Tibial artery (tissue), 4 donors: ENCODE data around the gene DAZAP2.

Experiments
- DNase-seq, 2 donors: peaks; one replicate each; pipeline ENCODE4 v3.0.0-alpha.2; 2019
- H3K27ac ChIP-seq, 2 donors: fragments of 200-600 bp; sonication (generic) in 1 of 2; 1 replicate in 1 of 2; 2 replicates in 1 of 2; pipeline ENCODE4 v1.5.1; 2018 to 2019; ENCODE audit warnings: mild to moderate bottlenecking in 1 of 2
- H3K27me3 ChIP-seq, 2 donors: fragments of 200-600 bp; sonication (generic) in 1 of 2; one replicate each; pipeline versions ENCODE4 v1.5.1 to v1.6.0; 2016 to 2019
- H3K36me3 ChIP-seq, 3 donors: fragments of 200-600 bp; sonication (generic) in 2 of 3; one replicate each; pipeline ENCODE4 v1.5.1; 2016 to 2019; ENCODE audit warnings: mild to moderate bottlenecking in 2 of 3
- H3K4me1 ChIP-seq, 4 donors: fragments of 200-600 bp; sonication (generic) in 2 of 4; 1 replicate in 3 of 4; 2 replicates in 1 of 4; pipeline ENCODE4 v1.5.1; 2016 to 2019
- H3K4me3 ChIP-seq, 2 donors: fragments of 200-600 bp; sonication (generic) in 1 of 2; 1 replicate in 1 of 2; 2 replicates in 1 of 2; pipeline ENCODE4 v1.5.1; 2018 to 2019; ENCODE audit warnings: mild to moderate bottlenecking in 2 of 2
- H3K9me3 ChIP-seq, 3 donors: fragments of 200-600 bp; sonication (generic) in 1 of 3; one replicate each; pipeline ENCODE4 v1.5.1; 2016 to 2019
- intact Hi-C: fragments of 100-400 bp; cut with DNase I; formaldehyde crosslinking; loops from one replicate; pipeline ENCODE4 v1.15.0; 2023; ENCODE audit warnings: low total_unique reads
- TF ChIP-seq, protein P1 (sequence below), 2 experiments: fragments of 200-600 bp in 1 of 2; fragments of 450-650 bp in 1 of 2; IDR thresholded peaks; one replicate each; pipeline ENCODE4 v1.5.1; 2017 to 2019; ENCODE audit warnings: antibody characterized with exemption in 2 of 2, mild to moderate bottlenecking in 1 of 2, moderate library complexity in 1 of 2

Gene DAZAP2, protein sequence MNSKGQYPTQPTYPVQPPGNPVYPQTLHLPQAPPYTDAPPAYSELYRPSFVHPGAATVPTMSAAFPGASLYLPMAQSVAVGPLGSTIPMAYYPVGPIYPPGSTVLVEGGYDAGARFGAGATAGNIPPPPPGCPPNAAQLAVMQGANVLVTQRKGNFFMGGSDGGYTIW

DNA sequence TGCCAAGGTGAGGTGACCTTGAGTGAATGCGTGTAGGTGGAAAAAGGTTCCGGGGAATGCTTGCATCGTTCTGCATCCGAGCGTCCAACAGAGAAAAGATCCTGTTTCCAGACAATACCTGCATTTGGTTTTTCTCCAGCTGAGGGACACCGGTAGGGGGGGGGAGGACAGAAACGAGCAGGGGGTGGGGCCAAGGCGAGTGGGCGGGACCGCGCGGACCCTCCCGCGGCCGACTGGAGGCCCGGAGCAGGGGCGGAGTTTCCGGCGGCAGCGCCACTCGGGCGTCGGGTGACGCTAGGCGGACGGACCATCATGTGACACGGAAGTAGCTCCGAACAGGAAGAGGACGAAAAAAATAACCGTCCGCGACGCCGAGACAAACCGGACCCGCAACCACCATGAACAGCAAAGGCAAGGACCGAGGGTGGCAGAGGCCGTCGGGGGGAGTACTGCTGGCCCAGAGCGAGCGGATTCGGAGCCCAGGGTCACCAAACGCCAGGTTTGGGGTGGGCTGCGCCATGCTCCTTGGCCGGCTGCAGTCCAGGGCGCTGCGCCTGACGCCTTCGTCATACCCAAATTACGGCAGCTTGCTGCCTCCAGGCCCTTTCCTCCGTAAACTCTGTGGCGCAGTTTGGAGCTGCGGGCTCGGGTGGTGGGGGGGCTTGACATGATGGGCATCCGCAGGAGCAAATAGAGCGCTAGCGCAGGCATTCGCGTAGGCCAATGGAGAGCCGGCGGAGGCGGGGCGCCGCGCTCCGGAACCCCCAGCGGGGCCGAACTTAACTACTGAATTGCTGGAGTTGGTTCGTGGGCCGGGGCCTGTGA, at the start of gene DAZAP2:
DAZAP2 (plus strand) TSS at position 317 of the 825 bp plus-strand sequence; CDS start at position 399, 82 bp downstream.
- Histone ChIP-seq H3K4me1 (peaks cover 0 to 34% (median 22%) of the 10 kb centered on the region in 4 donors), H3K36me3 (peaks cover 31 to 37% (median 36%) of the 10 kb centered on the region in 3 donors), H3K27ac (peak within 1 kb of the TSS; percentile 95 to 99), H3K9me3 (no peaks in the 10 kb centered on the region), H3K27me3 (no peaks in the 10 kb centered on the region), H3K4me3 (peak within 1 kb of the TSS; percentile 76 to 78)
- intact Hi-C loops = no loop called here
- DNase-seq = peak; percentile 94 to 98
- TF ChIP-seq, protein P1, sequence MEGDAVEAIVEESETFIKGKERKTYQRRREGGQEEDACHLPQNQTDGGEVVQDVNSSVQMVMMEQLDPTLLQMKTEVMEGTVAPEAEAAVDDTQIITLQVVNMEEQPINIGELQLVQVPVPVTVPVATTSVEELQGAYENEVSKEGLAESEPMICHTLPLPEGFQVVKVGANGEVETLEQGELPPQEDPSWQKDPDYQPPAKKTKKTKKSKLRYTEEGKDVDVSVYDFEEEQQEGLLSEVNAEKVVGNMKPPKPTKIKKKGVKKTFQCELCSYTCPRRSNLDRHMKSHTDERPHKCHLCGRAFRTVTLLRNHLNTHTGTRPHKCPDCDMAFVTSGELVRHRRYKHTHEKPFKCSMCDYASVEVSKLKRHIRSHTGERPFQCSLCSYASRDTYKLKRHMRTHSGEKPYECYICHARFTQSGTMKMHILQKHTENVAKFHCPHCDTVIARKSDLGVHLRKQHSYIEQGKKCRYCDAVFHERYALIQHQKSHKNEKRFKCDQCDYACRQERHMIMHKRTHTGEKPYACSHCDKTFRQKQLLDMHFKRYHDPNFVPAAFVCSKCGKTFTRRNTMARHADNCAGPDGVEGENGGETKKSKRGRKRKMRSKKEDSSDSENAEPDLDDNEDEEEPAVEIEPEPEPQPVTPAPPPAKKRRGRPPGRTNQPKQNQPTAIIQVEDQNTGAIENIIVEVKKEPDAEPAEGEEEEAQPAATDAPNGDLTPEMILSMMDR (IDR thresholded peaks at IDR 0.05) = peak; percentile 19 to 27

DNA sequence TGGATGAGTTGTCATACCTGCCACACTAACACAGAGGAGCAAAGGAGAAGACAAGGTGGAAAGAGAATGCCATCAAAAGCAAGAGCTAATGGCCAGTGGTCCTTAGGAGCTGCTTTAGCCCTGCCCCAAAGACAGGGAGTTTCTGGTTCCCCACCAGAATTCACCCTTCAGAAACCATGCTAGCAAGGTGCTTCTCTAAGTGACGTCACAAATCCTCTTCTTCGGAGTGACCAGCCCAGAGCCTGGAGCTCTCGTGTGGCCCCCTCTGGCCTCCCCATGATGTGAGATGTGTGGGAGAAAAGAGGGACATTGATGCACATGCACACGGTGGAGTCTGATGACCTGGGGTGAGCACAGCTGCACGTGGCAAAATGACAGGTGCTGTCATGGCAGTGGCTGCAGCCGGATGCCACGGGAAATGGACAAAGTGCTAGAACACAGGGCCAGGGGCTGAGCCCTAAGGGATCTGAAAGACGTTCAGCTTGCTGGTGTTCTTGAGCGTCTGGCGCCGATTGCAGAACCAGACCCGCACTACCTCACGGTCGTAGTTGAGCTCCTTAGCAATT, 48.8 kb upstream of the DAZAP2 start:
- intact Hi-C loops = no loop called here
- Histone ChIP-seq H3K4me3 (no peak overlapping the region), H3K27ac (no peak overlapping the region), H3K4me1 (no peaks in the 10 kb centered on the region), H3K9me3 (no peaks in the 10 kb centered on the region), H3K27me3 (no peaks in the 10 kb centered on the region), H3K36me3 (peaks cover 29 to 55% (median 31%) of the 10 kb centered on the region in 3 donors)
- DNase-seq = no peak
- TF ChIP-seq, protein P1 (IDR thresholded peaks at IDR 0.05) = no peak

DNA sequence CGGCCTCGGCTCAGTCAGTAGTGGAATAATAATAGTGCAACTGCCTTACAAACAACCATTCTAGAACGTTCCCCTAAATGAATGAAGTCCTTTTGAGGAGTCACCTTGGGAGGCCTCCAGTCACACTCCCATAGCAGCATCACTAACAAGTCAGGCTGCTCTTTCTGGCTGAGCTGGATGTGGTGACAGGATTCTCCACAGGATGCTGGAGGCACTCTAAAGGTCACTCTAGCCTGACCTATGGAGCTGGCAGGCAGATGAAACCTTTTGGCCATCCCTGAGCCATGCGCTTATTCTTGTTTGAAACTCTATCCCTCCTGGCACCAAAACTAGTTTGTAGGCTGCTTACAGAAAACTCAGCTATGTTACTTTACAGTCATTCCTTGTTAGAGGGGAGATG, 47.8 kb upstream of the DAZAP2 start:
- H3K36me3 ChIP-seq = peaks cover 29 to 59% (median 32%) of the 10 kb centered on the region in 3 donors
- TF ChIP-seq, protein P1 (IDR thresholded peaks at IDR 0.05) = no peak
- H3K27me3 ChIP-seq = no peaks in the 10 kb centered on the region
- DNase-seq = no peak
- H3K9me3 ChIP-seq = no peaks in the 10 kb centered on the region
- no peaks in the 10 kb centered on the region for H3K4me1 ChIP-seq
- intact Hi-C loops = no loop called here
- no peak overlapping the region for H3K4me3 ChIP-seq
- H3K27ac ChIP-seq = no peak overlapping the region

DNA sequence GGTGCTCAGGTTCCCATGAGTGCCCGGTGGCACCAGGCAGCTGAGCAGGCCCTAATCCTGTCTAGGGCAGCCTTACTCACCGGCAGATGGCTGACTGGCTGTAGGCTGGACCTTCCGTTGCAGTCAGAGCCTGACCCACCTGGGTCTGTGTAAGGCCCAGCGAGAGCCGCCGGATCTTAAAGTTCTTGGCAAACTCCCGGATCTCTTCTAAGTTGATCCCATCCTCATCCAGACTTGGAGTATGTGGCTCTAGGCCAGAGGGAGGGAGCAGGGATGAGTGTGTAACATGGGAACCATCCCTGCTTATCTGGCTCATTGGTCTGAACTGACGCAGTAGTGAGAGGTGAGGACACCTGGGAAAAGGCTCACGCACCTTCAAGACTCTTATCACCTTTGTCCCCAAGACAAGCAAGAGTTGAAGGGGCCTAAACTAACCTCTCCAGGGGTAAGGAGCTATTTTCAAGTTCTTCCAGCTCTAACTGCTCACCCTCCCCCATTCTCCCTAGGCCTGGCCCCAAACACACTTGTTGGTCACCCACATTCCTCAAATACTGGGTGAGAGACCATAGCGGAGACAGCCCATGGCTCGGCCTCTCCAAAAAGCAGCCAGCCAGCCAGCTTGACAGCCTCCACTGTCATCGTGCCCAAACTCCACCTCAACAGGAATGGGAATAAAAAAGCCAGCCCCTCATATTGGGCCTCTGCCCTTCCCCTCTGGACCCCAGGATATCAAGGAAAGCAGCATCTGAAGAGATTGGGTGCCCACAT, 46.9 kb upstream of the DAZAP2 start:
- Histone ChIP-seq H3K27me3 (no peaks in the 10 kb centered on the region), H3K36me3 (peaks cover 29 to 61% (median 38%) of the 10 kb centered on the region in 3 donors), H3K9me3 (no peaks in the 10 kb centered on the region), H3K4me3 (no peak overlapping the region), H3K4me1 (no peaks in the 10 kb centered on the region), H3K27ac (no peak overlapping the region)
- TF ChIP-seq, protein P1 (IDR thresholded peaks at IDR 0.05) = no peak
- no peak for DNase-seq
- intact Hi-C loops = no loop called here

DNA sequence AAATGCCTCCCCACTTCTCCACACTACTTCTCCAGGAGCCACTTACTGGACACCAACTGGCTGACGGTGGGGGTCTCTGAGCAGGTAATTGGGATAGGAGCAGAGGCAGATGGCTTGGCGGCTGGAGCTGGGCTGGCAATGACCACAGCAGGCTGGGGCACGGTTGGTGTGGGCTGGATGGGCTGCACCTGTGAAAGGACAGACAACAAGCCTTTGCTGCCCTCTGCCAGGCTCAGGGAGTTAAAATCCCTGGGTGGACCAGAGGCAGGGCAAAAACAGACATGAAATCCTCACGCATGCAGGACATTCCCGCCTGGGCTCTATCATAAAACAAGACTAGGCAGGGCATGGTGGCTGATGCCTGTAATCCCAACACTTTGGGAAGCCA, 46.3 kb upstream of the DAZAP2 start:
- Histone ChIP-seq H3K4me3 (no peak overlapping the region), H3K27me3 (no peaks in the 10 kb centered on the region), H3K27ac (no peak overlapping the region), H3K36me3 (peaks cover 29 to 64% (median 38%) of the 10 kb centered on the region in 3 donors), H3K9me3 (no peaks in the 10 kb centered on the region), H3K4me1 (no peaks in the 10 kb centered on the region)
- intact Hi-C loops = no loop called here
- TF ChIP-seq, protein P1 (IDR thresholded peaks at IDR 0.05) = no peak
- no peak for DNase-seq
